NCI-H2107 (cell line): ENCODE results near the gene ZNF74.

Source experiments
- DNase-seq: peaks from one replicate; lab custom pipeline; 2025; lab: John Stamatoyannopoulos, UW

ZNF74 gene

DNA sequence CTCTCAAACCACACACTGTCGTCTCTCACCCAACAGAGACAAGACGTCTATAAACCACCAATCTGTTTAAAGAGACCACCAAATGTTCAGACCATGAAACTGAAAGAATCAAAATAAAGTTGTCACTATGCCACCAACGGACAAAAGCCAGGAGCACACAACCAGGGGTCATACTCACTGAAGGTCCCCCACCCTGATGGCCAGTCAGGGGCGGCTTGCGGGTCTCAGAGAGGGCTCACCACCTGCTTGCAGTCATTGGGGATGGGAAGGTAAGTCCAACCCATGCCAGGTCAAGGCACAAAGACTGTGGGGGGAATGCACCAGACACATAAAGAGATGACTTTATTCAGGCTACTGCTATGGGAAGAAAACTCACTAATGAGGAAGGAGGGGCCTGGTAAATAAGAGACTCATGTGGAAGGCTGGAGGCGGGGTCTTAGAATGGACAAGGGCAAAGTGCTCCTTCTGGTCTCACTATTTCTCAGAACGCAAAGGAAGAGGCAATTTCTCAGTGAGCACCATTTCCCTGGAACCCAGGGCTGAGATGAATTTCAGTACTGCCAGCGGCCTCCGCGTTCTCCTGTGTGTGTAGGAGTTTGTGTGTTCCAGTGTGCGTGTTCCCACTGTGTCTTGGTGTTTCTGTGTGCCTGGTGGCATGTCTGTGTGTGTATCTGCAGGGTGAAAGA is 26.3 kb downstream of the ZNF74 start:
- no peak for DNase-seq

- DNase-seq: no peak
These were observed 27.5 kb downstream of the ZNF74 start for GRCh38 chr22:20421507-20421874.

GRCh38 chr22:20422271-20423007 is 28.5 kb downstream of the ZNF74 start:
- no peak for DNase-seq

DNA sequence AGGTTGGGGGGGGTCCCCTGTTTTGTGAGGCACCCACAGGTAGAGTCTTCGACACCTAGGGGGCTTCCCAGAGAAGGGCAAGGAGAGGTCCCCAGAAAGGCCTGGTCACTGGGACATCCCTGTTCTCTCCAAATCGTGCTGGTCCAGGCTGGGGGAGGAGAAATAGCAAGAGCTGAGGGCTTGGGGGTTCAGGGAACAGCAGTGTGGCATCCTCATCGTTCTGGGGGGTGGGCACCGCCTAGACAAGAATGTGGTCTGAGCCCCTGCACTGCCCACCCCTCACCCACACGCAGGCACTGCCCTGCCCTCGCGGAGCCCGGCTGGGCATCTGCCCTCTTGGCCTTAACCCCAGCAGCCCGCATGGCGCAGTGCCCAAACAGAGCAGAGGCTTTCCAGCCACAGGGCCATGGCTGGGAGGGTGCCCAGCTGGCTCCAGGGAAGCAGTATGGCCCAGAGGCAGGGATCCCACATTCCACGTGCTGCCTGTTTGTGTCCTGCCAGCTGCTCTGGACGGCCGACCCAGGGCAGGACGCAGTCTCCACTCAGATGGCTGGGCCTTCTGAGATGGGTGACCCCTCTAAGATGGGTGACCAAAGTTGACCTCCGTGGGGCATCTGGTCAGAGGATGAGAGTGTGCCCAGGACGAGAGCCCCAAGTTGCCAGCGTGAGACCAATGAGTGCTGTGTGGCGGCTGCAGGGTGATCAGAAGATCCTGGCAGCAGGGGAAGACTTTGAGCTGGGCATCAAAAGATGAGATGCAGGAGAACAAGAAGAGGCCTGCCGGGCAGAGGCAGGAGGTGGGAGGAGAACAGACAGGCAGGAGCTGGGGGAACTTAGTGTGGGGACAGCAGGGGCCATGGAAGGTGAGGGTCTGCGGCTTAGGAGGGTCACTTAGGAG is 29.3 kb downstream of the ZNF74 start:
- no peak for DNase-seq

DNA sequence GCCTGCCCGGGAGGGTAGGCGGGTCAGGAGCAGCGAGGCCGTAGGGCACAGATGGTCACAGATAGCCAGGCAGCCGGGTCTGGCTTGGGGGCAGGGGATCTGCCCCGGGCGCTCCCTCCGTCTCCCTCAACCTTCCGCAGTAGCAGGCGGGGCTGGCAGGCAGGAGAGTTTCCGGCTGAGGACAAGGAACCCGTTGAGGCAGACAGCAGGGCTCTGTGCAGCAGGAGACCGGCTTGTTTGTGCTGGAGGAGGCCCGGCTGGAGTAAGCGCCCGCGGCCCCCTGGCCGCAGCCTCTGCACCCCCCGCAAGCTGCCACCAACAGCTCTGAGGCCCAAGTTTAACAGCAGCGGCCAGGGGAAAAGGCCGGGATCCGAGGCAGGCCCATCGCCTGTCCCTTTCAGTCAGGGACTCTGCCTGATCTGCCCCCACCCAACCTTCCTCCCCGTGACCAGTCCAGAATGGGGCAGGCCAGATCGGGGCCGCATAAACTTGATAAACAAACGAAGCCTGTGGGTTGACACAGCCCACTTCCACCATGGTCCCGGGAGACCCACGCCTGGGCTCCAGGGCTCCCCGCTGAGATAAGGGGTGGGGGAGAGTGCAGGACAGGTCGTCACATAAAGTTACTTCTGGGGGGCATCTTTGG is 30.1 kb downstream of the ZNF74 start:
- no peak for DNase-seq

- DNase-seq: no peak
These were observed 30.6 kb downstream of the ZNF74 start for GRCh38 chr22:20424568-20424931.

DNA sequence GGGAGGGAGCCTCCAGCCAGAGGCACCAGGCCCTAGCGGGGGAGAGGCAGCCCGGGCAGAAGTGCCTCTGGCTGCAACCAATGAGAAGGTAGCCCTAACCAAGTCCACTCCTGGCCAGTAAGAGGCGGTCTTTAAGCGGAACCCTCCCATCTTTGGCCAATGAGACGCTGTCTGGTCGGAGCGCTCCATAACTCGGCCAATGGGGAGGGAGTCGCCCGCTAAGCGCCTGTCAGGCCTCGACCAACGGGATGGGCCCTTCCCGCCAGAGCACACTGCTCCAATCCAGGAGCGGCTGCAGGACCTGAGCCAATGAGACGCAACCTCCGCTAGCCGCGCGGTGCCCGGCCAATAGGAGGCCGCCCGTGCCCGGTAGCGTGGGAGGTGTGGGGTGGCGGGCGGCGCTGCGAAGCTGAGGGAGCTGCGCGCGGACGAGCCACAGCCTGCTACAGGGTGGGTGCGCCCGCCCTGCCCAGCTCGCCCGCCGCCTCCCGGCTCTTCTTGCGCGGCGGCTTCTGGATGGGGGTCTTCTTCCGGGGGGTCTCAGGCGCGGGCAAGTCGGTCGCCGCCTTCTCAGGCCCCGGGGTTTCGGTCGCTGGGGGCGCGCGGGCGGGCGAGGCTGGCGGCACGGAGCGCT is 31.1 kb downstream of the ZNF74 start:
- DNase-seq: no peak

DNA sequence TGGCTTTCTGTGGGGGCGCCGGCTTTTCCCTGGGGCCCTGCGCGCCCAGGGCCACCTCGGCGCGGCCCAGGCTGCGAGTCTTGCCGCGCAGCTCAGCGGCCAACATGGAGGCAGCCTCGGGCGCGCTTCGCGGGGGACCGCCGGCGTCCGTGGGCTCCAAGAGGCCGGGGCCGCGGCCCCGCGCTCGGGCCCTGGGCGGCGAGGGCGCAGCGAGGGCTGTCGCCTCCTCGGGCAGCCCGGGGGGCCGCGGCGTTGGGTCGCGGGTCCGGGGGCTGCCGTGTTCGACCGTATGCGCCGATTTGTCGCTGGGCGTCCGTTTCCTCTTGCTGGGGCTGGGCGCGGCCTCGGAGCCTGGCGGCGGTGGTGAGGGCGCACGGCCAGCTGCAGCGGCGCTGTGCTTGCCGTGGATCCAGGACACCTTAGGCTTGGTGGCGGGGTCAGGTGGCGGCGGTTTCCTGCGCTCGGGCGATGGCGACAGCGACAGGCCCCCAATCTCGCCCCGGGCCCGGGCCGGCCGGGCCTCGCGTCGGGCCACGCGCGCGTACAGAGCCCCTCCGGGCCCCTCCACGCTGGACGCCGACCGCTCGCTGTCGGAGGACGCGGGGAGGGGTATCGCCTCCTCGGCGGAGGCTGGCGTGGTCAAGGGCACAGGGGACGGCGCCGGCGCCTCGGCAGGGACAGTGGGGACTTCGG is 31.8 kb downstream of the ZNF74 start:
- no peak for DNase-seq

- DNase-seq: no peak
These were observed 32.3 kb downstream of the ZNF74 start for GRCh38 chr22:20426259-20426615.

DNA sequence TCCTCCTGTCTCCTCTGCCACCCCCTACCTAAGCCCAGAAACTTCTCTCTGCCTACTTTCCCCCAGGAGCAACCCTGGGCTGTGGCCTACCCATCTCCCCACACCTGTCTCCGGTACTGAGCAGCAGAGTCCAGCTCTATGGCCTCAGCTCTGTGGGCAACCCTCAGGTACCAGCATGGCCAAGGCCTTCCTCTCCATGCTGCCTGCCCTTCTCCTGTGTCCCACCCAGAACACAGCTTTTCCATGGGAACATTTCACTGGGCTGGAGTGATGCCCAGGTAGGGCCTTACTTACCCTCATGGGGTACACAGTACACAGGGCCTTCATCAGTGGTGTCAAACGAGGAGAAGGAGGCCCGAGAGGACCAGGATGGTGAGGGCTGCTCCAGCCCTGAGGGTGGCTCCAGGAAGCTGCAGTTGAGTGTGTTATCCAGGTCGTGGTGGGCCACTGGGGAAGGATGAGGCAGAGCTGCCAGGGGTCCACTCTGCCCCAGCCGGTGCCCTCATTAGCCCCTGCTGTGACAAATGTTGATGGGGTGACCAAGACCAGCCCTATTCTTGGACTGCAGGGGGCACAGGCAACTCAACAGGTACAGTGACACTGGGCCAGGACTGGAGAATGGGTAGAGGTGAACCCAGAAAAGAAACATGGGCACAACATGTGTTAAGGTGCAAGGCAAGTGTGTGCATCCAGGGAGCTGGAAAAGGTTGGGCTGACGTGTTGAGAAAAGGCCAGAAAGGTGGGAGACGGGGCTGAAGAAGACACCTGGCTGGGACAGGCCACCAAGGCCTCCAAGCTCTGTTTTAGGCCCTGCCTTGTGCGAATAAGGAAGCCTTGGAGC is 33.4 kb downstream of the ZNF74 start:
- no peak for DNase-seq

DNA sequence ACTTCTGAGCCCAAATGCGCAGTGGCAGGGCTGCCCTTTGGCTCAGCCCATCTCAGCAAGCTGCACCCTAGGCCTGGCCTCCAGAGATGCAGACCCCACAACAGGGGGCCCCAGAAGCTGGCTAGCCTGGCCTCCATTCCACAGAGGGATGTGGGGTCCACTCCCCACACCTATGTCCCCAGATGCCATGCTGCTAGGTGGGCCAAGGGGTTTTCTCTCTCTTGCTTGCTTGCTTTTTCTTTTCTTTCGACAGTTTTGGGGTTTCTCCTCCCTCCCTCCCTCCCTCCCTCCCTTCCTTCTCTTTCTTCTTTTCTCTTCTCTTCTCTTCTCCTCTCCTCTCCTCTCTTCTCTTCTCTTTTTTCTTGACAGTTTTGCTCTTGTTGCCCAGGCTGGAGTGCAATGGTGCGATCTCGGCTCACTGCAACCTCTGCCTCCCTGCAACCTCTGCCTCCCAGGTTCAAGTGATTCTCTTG is 34.0 kb downstream of the ZNF74 start:
- no peak for DNase-seq

DNA sequence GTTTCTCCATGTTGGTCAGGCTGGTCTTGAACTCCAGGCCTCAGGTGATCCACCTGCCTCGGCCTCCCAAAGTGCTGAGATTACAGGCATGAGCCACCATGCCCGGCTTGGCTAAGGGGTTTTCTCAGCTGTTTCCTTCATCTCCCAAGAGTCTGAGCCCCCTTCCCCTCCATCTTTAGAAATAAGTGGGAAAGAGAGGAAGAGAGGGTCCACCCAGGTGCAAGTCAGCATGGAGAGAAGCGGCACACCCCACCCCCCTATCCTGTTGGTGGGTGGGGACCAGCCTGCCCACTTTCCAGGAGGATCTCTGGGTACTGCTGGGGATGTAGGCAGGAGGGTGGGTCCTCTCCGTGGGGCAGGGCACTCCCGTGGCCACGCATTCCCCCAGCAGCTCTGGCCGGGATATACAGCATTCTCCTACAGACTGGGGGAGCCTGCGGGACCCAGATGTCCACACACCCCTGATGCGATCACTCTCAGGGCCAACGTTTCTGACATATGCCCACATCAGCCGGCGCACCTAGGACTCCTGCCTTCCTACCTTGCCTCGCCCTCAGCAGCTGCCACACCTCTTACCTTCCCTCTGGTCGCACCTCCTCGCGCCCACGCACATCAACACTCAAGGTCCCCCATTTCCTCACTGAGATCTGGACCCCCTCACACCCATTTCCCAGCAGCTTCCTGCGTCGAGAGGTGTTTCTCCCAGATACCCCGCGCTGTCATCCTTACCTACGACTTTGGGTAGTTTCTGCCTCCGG is 34.7 kb downstream of the ZNF74 start:
- no peak for DNase-seq

GRCh38 chr22:20429254-20430100 is 35.5 kb downstream of the ZNF74 start:
- DNase-seq: no peak

DNA sequence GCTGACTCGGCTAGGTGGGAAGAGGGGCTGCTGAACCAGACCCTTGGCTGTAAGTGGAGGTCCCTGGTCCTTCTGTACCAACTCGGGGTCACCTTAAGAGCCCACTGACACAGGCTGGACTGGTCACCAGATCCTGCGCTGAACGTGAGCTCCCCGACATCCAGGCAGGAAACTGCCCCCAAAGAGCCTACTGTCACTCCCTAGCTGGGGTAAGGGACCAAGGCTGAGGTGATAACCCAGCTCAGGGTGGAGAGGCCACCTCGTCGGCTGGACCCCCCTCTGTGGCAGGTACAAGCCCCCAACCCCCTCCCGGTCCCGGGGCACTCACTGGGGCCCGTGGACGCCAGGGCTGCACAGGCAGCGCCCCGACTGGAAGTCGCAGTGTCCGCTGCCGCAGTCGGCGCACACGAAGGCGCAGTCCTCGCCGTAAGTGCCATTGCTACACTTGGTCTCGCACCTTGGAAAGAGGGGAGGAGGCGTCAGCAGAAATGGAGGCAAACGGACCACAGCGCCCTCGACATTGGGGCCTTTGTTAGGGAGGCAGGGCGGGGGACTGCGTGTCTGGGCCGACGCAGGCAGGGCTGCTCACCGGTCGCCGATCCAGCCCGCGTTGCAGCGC is 36.3 kb downstream of the ZNF74 start:
- DNase-seq: no peak

GRCh38 chr22:20430720-20431510 is 37.0 kb downstream of the ZNF74 start:
- no peak for DNase-seq

GRCh38 chr22:20431511-20432192 is 37.7 kb downstream of the ZNF74 start:
- DNase-seq: no peak

DNA sequence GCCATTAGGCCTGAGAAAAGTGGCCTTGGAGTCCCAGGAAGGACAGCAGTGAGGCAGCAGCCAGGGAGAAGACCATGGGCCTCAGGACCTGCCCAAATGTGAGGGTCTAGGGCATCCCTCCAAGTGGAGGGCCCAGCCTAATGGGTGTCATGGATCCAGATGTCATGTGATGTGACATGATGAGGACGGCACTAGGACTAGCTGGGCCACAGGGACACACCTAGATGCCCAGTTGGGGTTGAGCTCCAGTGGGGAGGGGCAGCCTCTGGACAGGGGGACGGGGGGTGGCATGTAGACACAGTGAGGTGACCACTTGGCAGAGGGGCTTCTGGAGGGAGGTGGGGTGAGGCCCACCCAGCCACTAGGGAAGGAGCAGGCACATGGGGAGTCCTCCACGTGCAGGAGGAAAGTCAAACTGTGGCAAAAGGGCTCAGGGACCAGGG is 38.3 kb downstream of the ZNF74 start:
- no peak for DNase-seq
